ENCODE measurements around the gene CZIB. TPM values are rescaled to one million over a fixed set of nuclear protein-coding genes. Genes with fewer than 3 reads are reported as not detected.
A peak's percentile ranks its signal among the peaks of the same experiment; 100 is the strongest.

Gene CZIB
- total and polyA plus RNA-seq, 2 of the 13 experiments (the other 11 are each of a cell fraction or from before 2014, with no cell fraction given), result 49.2 to 67.0 TPM

DNA sequence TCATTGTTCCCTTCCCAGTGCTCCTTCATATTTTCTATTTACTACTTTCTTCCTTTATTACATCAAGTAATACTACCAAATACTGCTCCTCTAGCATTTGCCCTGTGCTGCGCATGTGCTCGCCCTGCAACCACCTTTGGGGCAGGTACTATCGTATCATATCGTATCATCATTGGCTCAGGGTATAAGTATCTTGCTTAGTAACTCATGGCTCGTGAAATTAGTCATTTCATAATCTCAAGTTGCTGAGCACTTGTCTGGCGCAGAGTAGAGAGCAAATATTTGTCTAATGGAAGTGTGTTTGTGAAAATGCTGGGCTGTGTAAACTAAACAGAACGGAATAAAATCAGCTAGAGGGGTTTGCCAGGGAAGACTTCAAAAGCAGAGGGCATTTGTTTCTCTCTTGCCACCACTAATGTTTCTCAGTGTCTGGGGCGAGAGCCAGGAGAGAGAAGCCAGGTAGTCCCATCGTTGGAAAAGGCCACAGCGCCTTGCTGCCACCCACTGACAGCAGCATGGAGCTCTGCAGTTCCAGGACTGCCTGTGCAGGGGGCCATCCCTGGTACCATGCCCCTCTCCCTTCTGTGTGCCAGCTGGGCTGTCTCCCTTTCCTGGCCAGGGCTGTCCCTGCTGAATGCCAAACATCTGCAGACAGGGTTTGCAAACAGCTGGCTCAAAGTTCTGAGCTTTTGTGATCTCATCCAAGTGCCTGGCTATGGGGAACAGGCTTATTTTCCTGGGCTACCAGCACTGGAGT lies 43.8 kb downstream of the CZIB start (continued):
- TF ChIP-seq NCOA1 (CRISPR knock-in tag; IDR thresholded peaks at IDR 0.05) (no peak), FOXM1 (CRISPR knock-in tag; IDR thresholded peaks at IDR 0.05) (no peak), RARA (CRISPR knock-in tag; IDR thresholded peaks at IDR 0.05) (peak; percentile 15; the same call in 1 of the 2 replicates), KDM4B (CRISPR knock-in tag; IDR thresholded peaks at IDR 0.05) (no peak), POLR2AphosphoS2 (IDR thresholded peaks at IDR 0.05; ENCODE audit: low read depth, low read length) (no peak), KMT2B (CRISPR knock-in tag; IDR thresholded peaks at IDR 0.05) (no peak), ZNF839 (CRISPR knock-in tag; IDR thresholded peaks at IDR 0.05; ENCODE audit: borderline replicate concordance) (no peak), GABPB1 (CRISPR knock-in tag; IDR thresholded peaks at IDR 0.05) (no peak), CREBL2 (CRISPR knock-in tag; IDR thresholded peaks at IDR 0.05; ENCODE audit: borderline replicate concordance) (no peak), ZNF766 (CRISPR knock-in tag; IDR thresholded peaks at IDR 0.05; ENCODE audit: borderline replicate concordance) (no peak), ZNF841 (CRISPR knock-in tag; IDR thresholded peaks at IDR 0.05; ENCODE audit: borderline replicate concordance) (no peak), U2AF1 (optimal IDR thresholded peaks at IDR 0.05; ENCODE audit: low read depth, low read length) (no peak), FOXA1 (IDR thresholded peaks at IDR 0.05) (no peak), FOXA1 (CRISPR knock-in tag; IDR thresholded peaks at IDR 0.05) (no peak), ZNF629 (CRISPR knock-in tag; conservative IDR thresholded peaks at IDR 0.05) (no peak), ZBTB43 (CRISPR knock-in tag; conservative IDR thresholded peaks at IDR 0.05) (no peak; the same call in 1 of the 2 replicates), FOXO1 (CRISPR knock-in tag; IDR thresholded peaks at IDR 0.05) (no peak), SNAI1 (CRISPR knock-in tag; IDR thresholded peaks at IDR 0.05; ENCODE audit: borderline replicate concordance) (no peak), SOX13 (IDR thresholded peaks at IDR 0.05) (no peak), SOX13 (CRISPR knock-in tag; conservative IDR thresholded peaks at IDR 0.05 in 1 of 2, IDR thresholded peaks at IDR 0.05 in 1 of 2) (peak in 1 of 2 experiments; percentile 50; a peak in 1 of 4 replicates), ZNF121 (CRISPR knock-in tag; IDR thresholded peaks at IDR 0.05) (no peak), ZNF335 (CRISPR knock-in tag; IDR thresholded peaks at IDR 0.05) (no peak)
- TF ChIP-seq, protein P1, sequence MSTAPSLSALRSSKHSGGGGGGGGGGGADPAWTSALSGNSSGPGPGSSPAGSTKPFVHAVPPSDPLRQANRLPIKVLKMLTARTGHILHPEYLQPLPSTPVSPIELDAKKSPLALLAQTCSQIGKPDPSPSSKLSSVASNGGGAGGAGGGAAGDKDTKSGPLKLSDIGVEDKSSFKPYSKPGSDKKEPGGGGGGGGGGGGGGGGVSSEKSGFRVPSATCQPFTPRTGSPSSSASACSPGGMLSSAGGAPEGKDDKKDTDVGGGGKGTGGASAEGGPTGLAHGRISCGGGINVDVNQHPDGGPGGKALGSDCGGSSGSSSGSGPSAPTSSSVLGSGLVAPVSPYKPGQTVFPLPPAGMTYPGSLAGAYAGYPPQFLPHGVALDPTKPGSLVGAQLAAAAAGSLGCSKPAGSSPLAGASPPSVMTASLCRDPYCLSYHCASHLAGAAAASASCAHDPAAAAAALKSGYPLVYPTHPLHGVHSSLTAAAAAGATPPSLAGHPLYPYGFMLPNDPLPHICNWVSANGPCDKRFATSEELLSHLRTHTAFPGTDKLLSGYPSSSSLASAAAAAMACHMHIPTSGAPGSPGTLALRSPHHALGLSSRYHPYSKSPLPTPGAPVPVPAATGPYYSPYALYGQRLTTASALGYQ (CRISPR knock-in tag; IDR thresholded peaks at IDR 0.05), result no peak
- TF ChIP-seq, protein P2, sequence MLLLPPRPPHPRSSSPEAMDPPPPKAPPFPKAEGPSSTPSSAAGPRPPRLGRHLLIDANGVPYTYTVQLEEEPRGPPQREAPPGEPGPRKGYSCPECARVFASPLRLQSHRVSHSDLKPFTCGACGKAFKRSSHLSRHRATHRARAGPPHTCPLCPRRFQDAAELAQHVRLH (CRISPR knock-in tag; IDR thresholded peaks at IDR 0.05; ENCODE audit: borderline replicate concordance, low read depth), result 0 out of 2 replicates have a peak, but pooled peaks have one; percentile 23
- TF ChIP-seq, protein P3, sequence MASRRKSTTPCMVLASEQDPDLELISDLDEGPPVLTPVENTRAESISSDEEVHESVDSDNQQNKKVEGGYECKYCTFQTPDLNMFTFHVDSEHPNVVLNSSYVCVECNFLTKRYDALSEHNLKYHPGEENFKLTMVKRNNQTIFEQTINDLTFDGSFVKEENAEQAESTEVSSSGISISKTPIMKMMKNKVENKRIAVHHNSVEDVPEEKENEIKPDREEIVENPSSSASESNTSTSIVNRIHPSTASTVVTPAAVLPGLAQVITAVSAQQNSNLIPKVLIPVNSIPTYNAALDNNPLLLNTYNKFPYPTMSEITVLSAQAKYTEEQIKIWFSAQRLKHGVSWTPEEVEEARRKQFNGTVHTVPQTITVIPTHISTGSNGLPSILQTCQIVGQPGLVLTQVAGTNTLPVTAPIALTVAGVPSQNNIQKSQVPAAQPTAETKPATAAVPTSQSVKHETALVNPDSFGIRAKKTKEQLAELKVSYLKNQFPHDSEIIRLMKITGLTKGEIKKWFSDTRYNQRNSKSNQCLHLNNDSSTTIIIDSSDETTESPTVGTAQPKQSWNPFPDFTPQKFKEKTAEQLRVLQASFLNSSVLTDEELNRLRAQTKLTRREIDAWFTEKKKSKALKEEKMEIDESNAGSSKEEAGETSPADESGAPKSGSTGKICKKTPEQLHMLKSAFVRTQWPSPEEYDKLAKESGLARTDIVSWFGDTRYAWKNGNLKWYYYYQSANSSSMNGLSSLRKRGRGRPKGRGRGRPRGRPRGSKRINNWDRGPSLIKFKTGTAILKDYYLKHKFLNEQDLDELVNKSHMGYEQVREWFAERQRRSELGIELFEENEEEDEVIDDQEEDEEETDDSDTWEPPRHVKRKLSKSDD (CRISPR knock-in tag; IDR thresholded peaks at IDR 0.05; ENCODE audit: low read depth), result no peak

Data from HepG2 (cell line).